ENCODE measurements around the gene OPRD1. TPM values are rescaled to one million over a fixed set of nuclear protein-coding genes. Genes with fewer than 3 reads are reported as not detected.
A peak's percentile ranks its signal among the peaks of the same experiment; 100 is the strongest.

OPRD1 gene
- total RNA-seq, 1 donor from 2014 or later, result not detected

DNA sequence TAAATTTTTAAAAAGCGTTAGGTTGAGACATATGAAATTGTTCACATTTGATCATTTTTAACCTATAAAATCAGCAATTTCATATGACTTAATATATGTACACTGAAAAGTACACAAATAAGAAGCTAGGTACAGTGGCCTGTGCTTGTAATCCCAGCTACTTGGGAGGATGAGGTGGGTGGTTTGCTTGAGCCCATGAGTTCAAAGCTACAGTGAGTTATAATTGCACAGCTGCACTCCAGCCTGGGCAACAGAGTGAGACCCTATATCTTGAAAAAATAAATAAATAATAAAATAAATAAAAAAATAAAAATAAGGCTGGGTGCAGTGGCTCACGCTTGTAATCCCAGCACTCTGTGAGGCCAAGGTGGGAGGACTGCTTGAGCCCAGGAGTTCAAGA lies 97.2 kb downstream of the OPRD1 start:
- no peak for DNase-seq (ENCODE audit: low read depth)

- no peak for DNase-seq (ENCODE audit: low read depth)
Measured at GRCh38 chr1:28910379-28911115, 98.6 kb downstream of the OPRD1 start.

DNA sequence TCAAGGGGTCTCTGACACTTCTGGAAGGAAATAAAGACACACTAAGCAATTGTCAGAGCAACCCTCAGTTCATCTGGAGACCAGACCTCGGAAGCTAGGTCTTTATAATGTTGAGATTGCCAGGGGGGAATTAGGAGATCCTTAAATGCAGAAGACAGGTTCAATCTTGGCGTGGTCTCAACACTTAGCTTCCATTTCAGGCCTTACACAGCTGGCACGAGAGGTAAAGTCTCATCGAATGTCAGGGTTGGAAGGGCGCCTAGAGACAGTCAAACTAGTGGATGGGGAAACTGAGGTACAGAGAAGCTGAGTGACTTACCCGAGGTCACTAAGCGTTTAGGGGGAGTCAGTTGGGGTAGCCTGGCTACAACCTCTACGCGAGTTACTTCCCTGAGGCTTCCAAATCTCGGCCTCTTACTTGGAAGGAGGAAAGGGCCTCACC lies 101.8 kb downstream of the OPRD1 start:
- DNase-seq (ENCODE audit: low read depth), result no peak

DNA sequence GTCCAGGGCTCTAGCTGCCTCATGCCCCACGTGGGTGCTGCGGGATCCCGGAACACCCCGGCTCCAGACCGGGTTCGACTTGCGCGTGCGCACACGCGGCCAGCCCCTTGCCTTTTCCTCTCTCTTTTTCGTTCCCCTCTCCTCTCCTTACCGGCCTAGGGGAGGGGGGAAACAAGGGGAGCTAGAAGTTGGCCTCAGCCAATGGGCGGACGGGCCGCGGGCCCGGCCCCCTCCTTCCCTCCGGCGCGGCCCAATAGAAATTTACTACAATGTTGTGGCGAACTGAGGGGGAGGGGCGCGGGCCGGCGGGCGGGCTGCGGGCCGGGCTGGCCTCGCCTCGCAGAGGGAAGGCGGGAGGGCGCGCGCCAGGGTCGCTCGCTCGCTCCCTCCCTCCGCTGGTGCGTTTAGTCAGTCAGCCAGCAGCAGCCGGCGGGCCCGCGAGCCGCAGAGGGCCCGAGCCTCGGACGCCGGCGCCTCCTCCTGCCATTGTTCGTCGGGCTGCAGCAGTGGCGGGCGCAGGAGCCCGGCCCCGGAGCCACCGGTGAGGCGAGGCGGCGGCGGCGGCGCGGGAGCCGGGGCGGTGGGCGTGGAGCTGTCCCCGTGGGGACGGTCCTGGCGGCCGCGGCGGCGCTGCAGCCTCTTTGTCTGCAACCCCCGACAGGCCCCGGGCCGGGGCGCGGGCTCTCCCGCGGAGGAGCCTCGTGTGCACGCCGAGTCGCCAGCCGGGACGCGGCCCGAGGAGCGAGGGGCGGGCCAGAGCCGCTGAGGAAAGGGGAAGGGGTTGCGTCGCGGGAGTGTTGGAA lies 102.5 kb downstream of the OPRD1 start, which contains the start of gene EPB41:
TSS of gene EPB41 (plus strand) at position 342 of the 803 bp plus-strand sequence. CDS start 72,869 bp downstream, outside the sequence.
- DNase-seq (ENCODE audit: low read depth), result peak; percentile 72

DNA sequence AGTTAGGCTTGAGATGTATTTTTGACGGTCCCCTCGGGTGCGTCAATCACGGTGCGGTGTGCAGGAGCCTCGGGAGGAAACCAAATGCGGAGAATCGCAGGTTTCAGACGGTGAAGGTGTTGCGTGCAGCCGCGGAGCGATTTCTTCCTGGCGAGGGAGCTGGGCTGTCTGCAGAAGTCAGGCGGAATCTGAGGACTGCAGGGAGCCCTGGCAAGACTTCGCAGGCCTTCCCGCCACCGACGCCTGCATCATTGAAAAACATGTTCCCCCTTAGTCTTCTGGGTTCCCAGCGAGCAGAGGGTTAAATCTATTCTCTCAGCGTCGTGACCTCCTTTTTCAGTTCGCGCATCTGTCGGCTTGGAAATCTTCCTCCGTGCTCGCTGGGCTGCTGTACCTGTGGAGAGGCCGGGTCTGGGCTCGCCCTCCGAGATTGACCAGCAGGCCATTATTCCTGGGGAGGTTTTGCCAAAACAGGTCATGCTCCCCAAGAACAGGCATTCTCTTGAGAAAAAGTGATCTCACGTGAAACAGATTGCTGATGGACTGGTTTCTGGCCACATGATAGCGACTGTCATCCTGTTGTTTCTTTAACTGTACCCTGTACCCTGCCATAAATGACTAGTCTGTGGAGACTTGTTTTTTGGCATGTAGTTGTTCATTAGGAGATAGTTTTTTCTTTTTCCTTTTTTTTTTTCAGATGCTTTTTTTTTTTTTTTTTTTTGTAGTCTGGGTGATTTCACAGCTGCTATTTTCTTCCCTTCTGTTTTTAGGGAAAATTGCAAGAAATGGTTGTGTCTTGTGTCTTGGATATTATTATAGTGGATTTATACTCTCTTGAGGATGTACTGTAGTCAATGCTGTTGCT lies 103.3 kb downstream of the OPRD1 start:
- DNase-seq (ENCODE audit: low read depth), result peak; percentile 18

DNA sequence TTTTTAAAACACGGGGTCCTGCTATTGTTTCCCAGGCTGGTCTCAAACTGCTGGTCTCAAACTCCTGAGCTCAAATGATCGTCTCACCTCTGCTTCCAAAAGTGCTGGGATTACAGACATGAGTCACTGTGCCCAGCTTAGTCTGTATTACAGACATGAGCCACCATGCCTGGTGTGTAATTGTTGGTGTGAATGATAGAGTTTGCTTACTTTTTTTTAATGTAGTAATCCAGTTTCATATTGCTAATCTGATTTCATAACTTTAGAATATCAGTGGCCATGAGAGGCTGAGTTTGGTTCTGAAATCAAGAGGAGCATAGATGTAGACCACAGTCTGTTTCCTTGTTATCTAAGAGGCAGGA lies 105.8 kb downstream of the OPRD1 start:
- DNase-seq (ENCODE audit: low read depth), result no peak

Other genes starting within 250 kb of the OPRD1 start
- gene RAB42, start 219.9 kb upstream of the OPRD1 start, total RNA-seq, result 49.0 and 241 TPM in 2 replicates
- gene TAF12, start 169.1 kb upstream of the OPRD1 start, total RNA-seq, result 29.2 and 46.7 TPM in 2 replicates
- gene RNU11, start 163.6 kb upstream of the OPRD1 start, total RNA-seq, result not detected in 2 replicates
- gene GMEB1, start 143.4 kb upstream of the OPRD1 start, total RNA-seq, result 8.7 and 12.9 TPM in 2 replicates
- gene YTHDF2, start 75.2 kb upstream of the OPRD1 start, total RNA-seq, result 114 and 122 TPM in 2 replicates
- gene EPB41, start 102.4 kb downstream of the OPRD1 start, total RNA-seq, result 18.8 and 22.5 TPM in 2 replicates

All from renal cortical epithelial cell (primary cell).